ENCODE results near the gene MYL12B.

DNA sequence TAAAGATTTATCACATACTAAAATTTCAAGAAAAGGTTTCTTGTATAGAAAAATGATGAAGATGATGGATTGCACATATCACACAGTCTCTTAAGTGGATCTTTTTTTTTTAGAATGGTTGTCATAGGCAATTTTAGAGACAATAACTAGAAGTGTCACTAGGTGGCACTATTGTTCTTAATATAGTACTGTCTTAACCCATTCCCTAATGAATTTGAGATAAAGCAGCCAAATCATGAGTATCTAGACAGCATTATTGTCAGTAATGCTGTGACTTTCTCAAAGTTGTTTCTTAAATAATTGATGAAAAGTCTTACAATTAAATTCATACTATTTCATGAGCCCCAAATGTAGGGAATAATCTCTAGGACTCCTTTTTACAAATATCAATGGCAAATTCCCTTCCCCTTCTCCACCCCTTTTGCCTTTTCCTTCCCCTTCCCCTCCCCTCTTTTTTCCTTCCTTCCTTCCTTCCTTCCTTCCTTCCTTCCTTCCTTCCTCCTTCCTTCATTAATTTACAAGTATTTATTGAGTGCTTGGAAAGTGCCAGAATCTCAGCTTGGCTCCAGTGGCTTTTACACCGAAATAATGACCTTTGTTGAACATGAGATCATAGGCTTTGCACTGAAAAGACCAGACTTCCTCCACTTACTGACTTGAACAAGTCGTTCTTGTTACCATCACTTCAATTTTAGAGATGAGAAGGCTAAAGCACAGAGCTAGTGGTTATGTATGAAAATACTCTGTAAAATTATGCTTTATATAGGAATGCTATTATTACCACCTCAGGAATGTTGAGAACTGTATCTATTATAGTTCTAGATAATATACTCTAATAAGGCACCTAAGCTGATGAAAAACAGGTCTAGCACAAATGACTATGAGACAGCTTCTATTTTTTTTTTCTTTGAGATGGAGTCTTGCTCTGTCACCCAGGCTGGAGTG lies 19.8 kb downstream of the MYL12B start:
- TF ChIP-seq PHF8 (conservative IDR thresholded peaks at IDR 0.05; ENCODE audit: low read depth, low read length) = no peak
- TF ChIP-seq POLR2A (IDR thresholded peaks at IDR 0.05; ENCODE audit: control extremely low read depth in 1 of 2, low read depth in 2 of 2, low read length in 2 of 2) = no peak
- no peak for TF ChIP-seq EZH2 (IDR thresholded peaks at IDR 0.05; ENCODE audit: low read depth, low read length, severe bottlenecking)
- TF ChIP-seq JUND (IDR thresholded peaks at IDR 0.05; ENCODE audit: low read length) = no peak

All from H1 (cell line).